K562 (cell line): ENCODE data around the gene GABBR1. TPM values are rescaled to one million over a fixed set of nuclear protein-coding genes. Genes with fewer than 3 reads are reported as not detected.

ENCODE experiments used
- CTCF ChIP-seq, 3 experiments: IDR thresholded peaks in 2 of 3; conservative IDR thresholded peaks in 1 of 3; 2 replicates each; pipeline ENCODE4 v1.5.1; 2011 to 2012; ENCODE audit warnings: low read length in 3 of 3, mild to moderate bottlenecking in 3 of 3, control low read depth in 2 of 3, improper control_type of control experiment in 1 of 3, inconsistent platforms in 1 of 3, low read depth in 1 of 3, mixed read lengths in 1 of 3, moderate library complexity in 1 of 3; ENCODE audit not compliant: insufficient read depth in 2 of 3
- FOS ChIP-seq: IDR thresholded peaks from 3 replicates; pipeline ENCODE4 v1.6.1; 2011; ENCODE audit not compliant: insufficient read length; ENCODE audit errors: extremely low read depth
- KAT8 ChIP-seq: fragments of 450-650 bp; IDR thresholded peaks from 2 replicates; pipeline ENCODE4 v1.6.1; 2016; ENCODE audit warnings: low read depth, mild to moderate bottlenecking
- KDM2B ChIP-seq: fragments of 250-450 bp; sonication (Bioruptor Pico); IDR thresholded peaks from 2 replicates; pipeline ENCODE4 v1.8.0; 2021; ENCODE audit warnings: mild to moderate bottlenecking, moderate library complexity
- MIER1 ChIP-seq: fragments of 450-650 bp; IDR thresholded peaks from 2 replicates; pipeline ENCODE4 v1.6.1; 2016; ENCODE audit warnings: antibody characterized with exemption, mild to moderate bottlenecking, low read depth
- NONO ChIP-seq, 2 experiments: fragments of 200-400 bp in 1 of 2; fragments of 450-650 bp in 1 of 2; formaldehyde crosslinking in 1 of 2; IDR thresholded peaks; 2 replicates each; pipeline ENCODE4 v1.6.1; 2017; ENCODE audit warnings: low read depth in 2 of 2, mild to moderate bottlenecking in 2 of 2, moderate library complexity in 2 of 2, low read length in 1 of 2
- PHB2 ChIP-seq: fragments of 450-650 bp; IDR thresholded peaks from 2 replicates; pipeline ENCODE4 v1.6.1; 2017; ENCODE audit warnings: low read depth
- SRSF3 ChIP-seq: fragments of 200-400 bp; formaldehyde crosslinking; IDR thresholded peaks from 2 replicates; pipeline ENCODE4 v1.6.1; 2016; ENCODE audit warnings: mild to moderate bottlenecking, low read length, moderate library complexity; ENCODE audit not compliant: insufficient read depth
- YY1 ChIP-seq, 3 experiments: IDR thresholded peaks; 2 replicates each; pipeline ENCODE4 v1.6.1; 2011; ENCODE audit warnings: low read length in 2 of 3, mild to moderate bottlenecking in 2 of 3, moderate library complexity in 2 of 3, borderline replicate concordance in 1 of 3, control low read depth in 1 of 3, low read depth in 1 of 3; ENCODE audit not compliant: insufficient read depth in 3 of 3, insufficient replicate concordance in 2 of 3, control insufficient read depth in 1 of 3, insufficient read length in 1 of 3; ENCODE audit errors: extremely low read depth in 1 of 3
- ZBTB2 ChIP-seq: fragments of 450-650 bp; IDR thresholded peaks from 2 replicates; pipeline ENCODE4 v1.6.1; 2016; ENCODE audit warnings: antibody characterized with exemption
- ZBTB40 ChIP-seq, 2 experiments: fragments of 450-650 bp in 1 of 2; sonication (generic) in 1 of 2; formaldehyde crosslinking in 1 of 2; IDR thresholded peaks; 2 replicates each; pipeline versions ENCODE4 v1.7.1 to v1.9.0; 2016 to 2022; ENCODE audit warnings: inconsistent platforms in 1 of 2, mild to moderate bottlenecking in 1 of 2, missing genetic modification reagents in 1 of 2
- ZKSCAN1 ChIP-seq: fragments of 150-350 bp; IDR thresholded peaks from 2 replicates; pipeline ENCODE4 v1.6.1; 2016; ENCODE audit warnings: low read depth, low read length
- ZNF282 ChIP-seq: sonication (generic); formaldehyde crosslinking; IDR thresholded peaks from 2 replicates; pipeline ENCODE4 v1.8.1; 2023; ENCODE audit warnings: missing genetic modification reagents
- polyA plus RNA-seq, 8 experiments: library from polyadenylated mRNA; depleted of rRNA in 4 of 8; stranded (reverse) in 5 of 8; unstranded in 3 of 8; fragments of >200 nt; fragmentation: Nextera tagmentation in 2 of 8; fragmentation: Illumina TruSeq in 1 of 8; extraction: Ambion mirVana in 2 of 8; extraction: Trizol in 1 of 8; gene quantifications; 2 replicates each; pipeline versions ENCODE4 v1.2.1 to v1.2.3, GENCODE V29; 2011 to 2014; ENCODE audit warnings: inconsistent platforms in 1 of 8, missing spikeins in 1 of 8
- total RNA-seq, 7 experiments: library from RNA; depleted of rRNA in 6 of 7; stranded (reverse); fragments of >200 nt in 6 of 7; fragmentation: Illumina TruSeq in 2 of 7; extraction: Trizol in 2 of 7; gene quantifications; 2 replicates each; pipeline versions ENCODE4 v1.2.1 to v1.2.3, GENCODE V29; 2011 to 2021; ENCODE audit warnings: low replicate concordance in 1 of 7

Gene GABBR1
- total and polyA plus RNA-seq, 9 of the 15 experiments (the other 6 are each of a cell fraction or from before 2014, with no cell fraction given): 2.2 to 48.3 (median 20.8) TPM

- TF ChIP-seq ZBTB40 (IDR thresholded peaks at IDR 0.05) (peak; percentile 43; the same call in 1 of the 2 replicates), ZBTB40 (CRISPR knock-in tag; IDR thresholded peaks at IDR 0.05) (no peak), NONO (IDR thresholded peaks at IDR 0.05; ENCODE audit: low read depth in 2 of 2, low read length in 1 of 2) (no peak), KDM2B (CRISPR knock-in tag) (peak; percentile 11; the same call in 1 of the 2 replicates), YY1 (IDR thresholded peaks at IDR 0.05; ENCODE audit: borderline replicate concordance in 1 of 3, control insufficient read depth in 1 of 3, extremely low read depth in 1 of 3, insufficient read depth in 3 of 3, insufficient read length in 1 of 3, insufficient replicate concordance in 2 of 3, low read depth in 1 of 3, low read length in 2 of 3) (peak in 1 of 3 experiments; percentile 21), ZBTB2 (no peak), ZKSCAN1 (no peak), FOS (no peak), CTCF (IDR thresholded peaks at IDR 0.05 in 2 of 3, conservative IDR thresholded peaks at IDR 0.05 in 1 of 3; ENCODE audit: insufficient read depth in 2 of 3, low read depth in 1 of 3, low read length in 3 of 3) (no peak), MIER1 (0 out of 2 replicates have a peak, but pooled peaks have one; percentile 64), SRSF3 (no peak), PHB2 (no peak), ZNF282 (CRISPR knock-in tag) (no peak), KAT8 (no peak)
Observed at GRCh38 chr6:29631860-29632731, 887 bp downstream of the GABBR1 start (continued).
